ENCODE results near the gene CCDC178.
A peak's percentile ranks its signal among the peaks of the same experiment; 100 is the strongest.

CCDC178 gene

GRCh38 chr18:32937066-32937465 lies 503.5 kb downstream of the CCDC178 start:
- in situ Hi-C loops (cut with MboI; ENCODE audit: low pct_unique_long_range_greater_than_20kb, low sequenced_read_pairs, unreplicated experiment) = no loop called here

GRCh38 chr18:32934201-32934600 lies 506.3 kb downstream of the CCDC178 start:
- in situ Hi-C loops (cut with MboI; ENCODE audit: low pct_unique_long_range_greater_than_20kb, low sequenced_read_pairs, unreplicated experiment) = no loop called here
- no peak for DNase-seq (ENCODE audit: low spot score)
- TF ChIP-seq CTCF (IDR thresholded peaks at IDR 0.05; ENCODE audit: extremely low read depth, insufficient read depth, missing control alignments) = no peak

More at GRCh38 chr18:32937066-32937465, 503.5 kb downstream of the CCDC178 start:
- TF ChIP-seq CTCF (IDR thresholded peaks at IDR 0.05; ENCODE audit: extremely low read depth, insufficient read depth, missing control alignments) = no peak
- no peak for DNase-seq (ENCODE audit: low spot score)

- peak; percentile 67 for DNase-seq (ENCODE audit: low spot score)
- in situ Hi-C loops (cut with MboI; ENCODE audit: low pct_unique_long_range_greater_than_20kb, low sequenced_read_pairs, unreplicated experiment) = no loop called here
- TF ChIP-seq CTCF (IDR thresholded peaks at IDR 0.05; ENCODE audit: extremely low read depth, insufficient read depth, missing control alignments) = peak; percentile 77
These were observed 509.7 kb downstream of the CCDC178 start for GRCh38 chr18:32930695-32931301.

- no peak for DNase-seq (ENCODE audit: low spot score)
- in situ Hi-C loops (cut with MboI; ENCODE audit: low pct_unique_long_range_greater_than_20kb, low sequenced_read_pairs, unreplicated experiment) = no loop called here
- TF ChIP-seq CTCF (IDR thresholded peaks at IDR 0.05; ENCODE audit: extremely low read depth, insufficient read depth, missing control alignments) = no peak
These were observed 511.3 kb downstream of the CCDC178 start for GRCh38 chr18:32929213-32929612.

- TF ChIP-seq CTCF (IDR thresholded peaks at IDR 0.05; ENCODE audit: extremely low read depth, insufficient read depth, missing control alignments) = no peak
- in situ Hi-C loops (cut with MboI; ENCODE audit: low pct_unique_long_range_greater_than_20kb, low sequenced_read_pairs, unreplicated experiment) = no loop called here
- DNase-seq (ENCODE audit: low spot score) = peak; percentile 9
These were observed 517.5 kb downstream of the CCDC178 start for GRCh38 chr18:32922951-32923430.

- no peak for TF ChIP-seq CTCF (IDR thresholded peaks at IDR 0.05; ENCODE audit: extremely low read depth, insufficient read depth, missing control alignments)
- in situ Hi-C loops (cut with MboI; ENCODE audit: low pct_unique_long_range_greater_than_20kb, low sequenced_read_pairs, unreplicated experiment) = no loop called here
- no peak for DNase-seq (ENCODE audit: low spot score)
These were observed 519.4 kb downstream of the CCDC178 start for GRCh38 chr18:32920796-32921787.

Data from GM13977 (cell line).